GM10266 (cell line): ENCODE data around the gene CDC42EP3.

Source experiments
- DNase-seq: peaks from one replicate; pipeline ENCODE4 v3.0.0; 2012; ENCODE audit errors: extremely low spot score
- CTCF ChIP-seq: IDR thresholded peaks from 2 replicates; pipeline ENCODE4 v1.5.1; 2012; ENCODE audit warnings: mild to moderate bottlenecking, low read depth; ENCODE audit not compliant: control insufficient read depth, insufficient read depth; ENCODE audit errors: missing control alignments

Gene CDC42EP3

GRCh38 chr2:37619230-37619958 lies 52.0 kb downstream of the CDC42EP3 start:
- no peak for TF ChIP-seq CTCF
- no peak for DNase-seq

- DNase-seq: no peak
- no peak for TF ChIP-seq CTCF
Observed at GRCh38 chr2:37618326-37618725, 53.1 kb downstream of the CDC42EP3 start.

- DNase-seq: no peak
Observed at GRCh38 chr2:37617119-37617892, 54.1 kb downstream of the CDC42EP3 start.

GRCh38 chr2:37616677-37617005 lies 54.8 kb downstream of the CDC42EP3 start:
- DNase-seq: no peak
- no peak for TF ChIP-seq CTCF

More at GRCh38 chr2:37617119-37617892, 54.1 kb downstream of the CDC42EP3 start:
- TF ChIP-seq CTCF: no peak

- no peak for DNase-seq
- TF ChIP-seq CTCF: no peak
Observed at GRCh38 chr2:37615804-37616676, 55.4 kb downstream of the CDC42EP3 start.

GRCh38 chr2:37614061-37614738 lies 57.2 kb downstream of the CDC42EP3 start:
- DNase-seq: no peak
- no peak for TF ChIP-seq CTCF
